GM19467 (cell line): ENCODE measurements around the gene MAP4K2.

Source experiments
- ATAC-seq: cut with Tn5 transposase; IDR thresholded peaks from one replicate; pipeline ENCODE4 v1.9.1; 2021; ENCODE audit warnings: mild to moderate bottlenecking, moderate library complexity; ENCODE audit not compliant: unreplicated experiment

The MAP4K2 gene

DNA sequence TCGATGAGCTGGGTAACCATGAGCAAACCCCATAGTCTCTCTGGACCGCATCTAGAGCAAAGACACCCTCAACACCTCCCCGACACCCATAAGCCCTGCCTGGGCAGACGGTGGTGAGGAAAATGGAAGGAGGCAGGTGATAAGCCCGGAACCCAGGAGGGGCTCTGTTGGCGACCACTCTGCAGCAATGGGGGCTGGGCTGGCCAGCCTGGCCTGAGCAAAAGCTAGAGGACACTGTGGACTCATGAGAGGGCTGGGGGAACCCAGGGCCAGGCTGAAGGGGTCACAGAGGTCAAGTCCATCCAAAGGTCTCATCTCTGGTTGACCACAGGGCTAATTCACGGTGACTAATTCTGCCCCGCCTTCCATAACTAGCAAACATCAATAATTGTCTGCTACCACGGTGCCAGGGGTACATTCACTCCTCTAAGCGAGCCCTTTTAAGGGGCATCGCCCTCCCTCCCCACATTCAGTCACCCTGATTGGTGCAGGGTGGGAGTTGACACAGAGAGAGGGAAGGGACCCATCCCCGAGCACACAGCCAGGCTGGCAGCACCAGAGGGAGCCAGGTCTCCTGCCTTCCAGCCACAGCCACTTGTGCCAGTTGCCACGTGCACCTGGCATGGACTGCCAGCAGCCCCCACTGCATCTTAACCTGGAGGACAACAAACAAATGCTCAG is 47.2 kb downstream of the MAP4K2 start:
- no peak for ATAC-seq

- ATAC-seq = no peak
Observed at GRCh38 chr11:64754919-64755662, 47.9 kb downstream of the MAP4K2 start.

- no peak for ATAC-seq
Observed at GRCh38 chr11:64754124-64754918, 48.7 kb downstream of the MAP4K2 start.

- no peak for ATAC-seq
Observed at GRCh38 chr11:64753380-64754123, 49.5 kb downstream of the MAP4K2 start.

- ATAC-seq = no peak
Observed at GRCh38 chr11:64753019-64753379, 50.0 kb downstream of the MAP4K2 start.

GRCh38 chr11:64752175-64752970 is 50.6 kb downstream of the MAP4K2 start:
- no peak for ATAC-seq

DNA sequence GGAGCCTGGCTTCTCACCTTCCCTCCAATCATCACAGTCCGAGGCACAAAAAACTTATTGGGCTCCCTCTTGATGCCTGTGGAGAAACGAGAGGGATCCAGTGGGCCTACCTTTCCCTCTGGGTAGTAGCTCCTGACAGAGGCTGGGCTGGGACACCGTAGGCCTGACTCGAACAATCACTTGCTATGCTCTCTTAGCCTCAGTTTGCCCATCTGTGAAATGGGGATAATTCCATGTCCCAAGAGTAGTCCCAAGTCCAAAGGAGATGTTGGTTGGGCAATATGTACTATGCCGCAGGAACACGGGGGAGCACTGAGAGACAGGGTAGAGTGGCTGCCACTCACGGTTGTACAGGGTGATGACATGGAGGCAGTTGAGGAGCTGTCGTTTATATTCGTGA is 51.4 kb downstream of the MAP4K2 start:
- no peak for ATAC-seq

DNA sequence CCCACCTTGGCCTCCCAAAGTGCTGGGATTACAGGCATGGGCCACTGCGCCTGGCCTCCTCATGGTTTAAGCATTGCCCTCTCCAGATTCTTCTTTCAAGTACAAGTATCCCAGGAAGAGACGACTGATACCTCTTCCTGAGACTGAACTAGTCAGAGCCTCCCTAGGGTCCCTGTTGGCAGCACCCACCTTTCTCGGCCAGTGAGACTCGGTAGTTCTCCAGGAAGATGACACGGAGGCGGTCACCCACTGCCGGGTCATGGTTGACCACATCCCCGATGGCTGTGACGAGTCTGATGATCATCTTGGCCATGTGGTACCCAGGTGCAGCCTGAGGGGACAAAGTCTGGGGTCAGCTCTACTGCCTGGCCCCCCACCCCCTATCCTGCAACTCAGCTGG is 51.9 kb downstream of the MAP4K2 start:
- ATAC-seq = no peak

DNA sequence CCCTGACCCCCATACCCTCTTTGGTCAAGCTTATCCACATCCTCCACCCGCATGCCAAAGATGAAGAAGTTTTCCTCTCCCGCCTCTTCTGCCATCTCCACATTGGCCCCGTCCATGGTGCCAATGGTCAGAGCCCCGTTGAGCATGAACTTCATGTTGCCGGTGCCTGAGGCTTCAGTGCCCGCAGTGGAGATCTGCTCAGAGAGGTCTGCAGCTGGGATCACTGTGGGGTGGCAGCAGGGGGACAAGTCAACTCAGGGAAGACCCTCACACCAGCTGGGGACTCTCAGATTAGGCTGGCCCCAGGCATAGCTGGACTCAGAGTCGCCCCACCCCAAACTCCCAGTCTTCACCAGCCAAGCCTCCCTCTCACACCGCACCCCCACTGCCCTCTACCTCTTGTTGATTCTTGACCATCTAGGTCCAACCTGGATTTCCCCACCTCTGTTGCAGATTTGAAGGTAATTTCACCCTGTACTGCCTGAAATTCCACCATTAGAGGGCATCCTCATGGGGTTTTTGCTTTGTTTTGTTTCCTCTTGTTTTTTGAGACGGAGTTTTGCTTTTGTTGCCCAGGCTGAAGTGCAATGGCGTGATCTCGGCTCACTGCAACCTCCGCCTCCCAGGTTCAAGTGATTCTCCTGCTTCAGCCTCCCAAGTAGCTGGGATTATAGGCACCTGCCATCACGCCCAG is 52.5 kb downstream of the MAP4K2 start:
- ATAC-seq = no peak

DNA sequence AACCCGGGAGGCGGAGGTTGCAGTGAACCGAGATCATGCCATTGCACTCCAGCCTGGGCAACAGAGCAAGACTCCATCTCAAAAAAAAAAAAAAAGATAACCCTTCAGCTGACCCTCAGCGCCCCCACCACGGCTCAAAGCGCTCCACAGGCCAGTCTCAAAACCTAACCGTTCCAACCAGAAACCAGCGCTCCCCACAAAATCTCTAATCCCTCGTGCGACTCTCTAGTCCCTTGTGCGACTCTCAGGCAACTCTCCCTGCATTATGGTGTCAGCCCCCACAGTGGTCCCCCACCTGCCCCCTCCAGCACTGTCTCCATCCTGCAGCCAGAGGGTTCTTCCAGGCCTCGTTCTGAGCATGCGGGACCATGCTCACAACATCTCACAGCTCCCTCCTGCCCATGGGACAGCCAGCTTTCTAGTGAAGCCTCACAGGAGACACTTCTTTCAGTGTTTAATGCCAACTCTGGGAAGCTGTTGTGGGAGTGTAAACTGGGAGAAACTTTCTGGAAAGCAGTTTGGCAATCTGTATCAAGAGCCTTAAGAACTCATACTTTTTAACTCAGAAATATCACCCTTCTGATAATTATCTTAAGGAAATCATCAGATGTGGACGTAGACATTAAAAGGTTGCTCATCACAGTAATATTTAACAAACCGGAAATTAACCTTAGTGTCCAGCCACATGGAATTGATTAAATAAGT is 54.9 kb downstream of the MAP4K2 start:
- ATAC-seq = no peak

- ATAC-seq = no peak
Observed at GRCh38 chr11:64746486-64746885, 56.5 kb downstream of the MAP4K2 start.

GRCh38 chr11:64745521-64746328 is 57.3 kb downstream of the MAP4K2 start:
- ATAC-seq = no peak

DNA sequence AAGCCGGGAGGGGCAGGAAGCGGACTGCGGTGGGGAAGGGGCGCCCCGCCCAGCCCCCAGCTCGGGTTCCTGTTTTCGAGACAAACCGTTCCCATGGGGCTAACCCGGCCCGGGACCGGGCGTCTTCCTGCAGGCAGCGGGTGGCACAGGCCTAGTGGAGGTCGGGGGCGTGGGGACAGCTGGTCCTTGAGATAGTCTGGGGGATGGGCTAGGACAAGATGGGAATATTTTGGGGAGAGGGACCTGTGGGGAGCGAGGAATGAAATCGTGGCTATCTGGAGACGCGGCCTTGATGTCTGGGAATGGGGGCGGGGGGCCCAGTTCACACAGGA is 57.9 kb downstream of the MAP4K2 start:
- no peak for ATAC-seq

GRCh38 chr11:64744544-64745188 is 58.3 kb downstream of the MAP4K2 start:
- ATAC-seq = no peak

DNA sequence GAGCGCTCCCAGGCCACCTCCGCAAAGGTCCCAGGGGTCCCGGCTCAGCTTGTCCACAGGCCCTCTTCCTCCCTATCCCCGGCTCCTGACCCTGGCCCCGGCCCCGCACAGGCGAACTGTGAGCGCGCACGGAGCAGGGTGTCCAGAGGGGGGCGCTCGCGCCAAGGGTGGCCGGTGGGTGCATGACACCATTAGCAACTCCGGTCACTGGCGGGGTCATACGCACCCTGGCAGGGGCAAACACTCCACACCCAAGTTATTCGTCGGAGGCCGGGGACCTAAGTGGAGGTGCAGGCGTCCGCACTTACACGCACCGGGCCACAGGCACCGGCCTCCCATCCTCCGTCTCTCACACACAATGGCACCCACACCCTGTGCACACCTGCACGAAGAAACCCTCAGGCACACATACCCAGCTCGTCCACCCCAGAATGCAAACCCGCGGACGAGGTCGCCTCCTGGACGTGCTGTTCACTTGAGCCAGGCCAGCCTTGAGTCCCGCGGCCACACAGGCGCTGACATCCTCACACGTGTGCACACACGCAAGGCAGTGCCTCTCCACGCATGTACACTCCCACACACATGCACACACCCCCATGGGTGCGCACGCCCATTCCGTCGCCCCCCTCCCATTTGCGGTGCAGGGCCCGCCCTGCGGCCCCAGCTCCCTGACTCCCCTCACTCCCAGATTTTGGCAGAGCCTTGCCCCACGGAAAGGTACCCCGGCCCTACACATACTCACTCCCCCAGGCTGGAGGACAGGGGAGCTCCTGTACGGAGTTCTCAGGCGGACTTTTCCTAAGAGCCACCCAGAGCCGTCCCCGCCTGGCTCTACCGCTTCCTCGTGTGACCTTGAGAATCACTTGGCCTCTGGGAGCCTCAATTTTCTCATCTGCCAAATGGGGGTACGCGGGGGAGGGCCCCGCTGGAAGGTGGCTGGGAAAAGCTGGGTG is 59.1 kb downstream of the MAP4K2 start, which contains the start of gene RASGRP2:
TSS of gene RASGRP2 (minus strand) at position 552 of the 953 bp plus-strand sequence. CDS start 1,276 bp downstream, outside the sequence.
- ATAC-seq = no peak

DNA sequence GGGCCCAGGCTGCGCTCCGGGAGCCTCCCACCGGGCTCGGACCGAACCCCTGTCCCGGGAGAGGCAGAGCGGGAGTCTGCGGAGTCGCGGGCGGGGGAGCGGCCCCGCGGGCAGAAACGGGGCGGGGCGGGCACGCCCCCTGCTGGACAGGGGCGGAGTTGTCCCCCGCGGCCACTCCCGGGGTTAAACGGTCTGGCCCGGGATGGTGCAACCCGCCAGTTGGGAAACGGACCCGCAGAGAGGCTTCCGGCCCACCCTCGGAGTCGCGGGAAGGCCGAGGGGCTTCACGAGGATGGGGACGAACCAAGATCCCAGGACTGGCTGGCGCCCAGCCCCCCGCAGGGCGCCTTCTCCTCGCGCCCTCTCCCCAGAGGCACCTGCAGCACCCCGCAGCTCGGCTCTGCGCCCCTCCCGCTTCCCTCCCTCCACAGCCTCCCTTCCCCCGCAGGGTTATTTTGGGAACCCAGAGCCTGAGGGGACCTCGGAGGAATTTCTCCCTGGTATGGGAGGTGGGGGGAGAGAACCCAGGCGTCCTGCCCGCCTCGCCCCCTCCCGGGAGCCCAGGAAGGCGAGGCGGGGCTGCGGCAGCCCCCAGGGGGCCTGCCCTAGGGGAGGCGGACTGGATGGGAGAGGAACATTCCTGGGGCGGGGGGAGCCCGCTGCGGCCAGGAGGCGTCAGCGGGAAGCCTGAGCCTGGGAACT is 60.0 kb downstream of the MAP4K2 start:
- peak; percentile 35 for ATAC-seq
